K562 (cell line): ENCODE results near the gene COL21A1. TPM values are rescaled to one million over a fixed set of nuclear protein-coding genes. Genes with fewer than 3 reads are reported as not detected.

Experiments used
- ATAC-seq: fragments of 200-7000 bp; cut with Tn5 transposase; 3 replicates; pipeline ENCODE4 v1.9.1; 2020; ENCODE audit warnings: moderate library complexity
- BruUV-seq: library from RNA; stranded (reverse); fragments of 400-500 nt; replicated peaks from 2 replicates; lab custom pipeline; 2021; lab: Mats Ljungman, UMichigan
- CTCF ChIA-PET: fragments of 300-600 bp; formaldehyde crosslinking; extraction: SDS; loops from one replicate; lab custom pipeline; 2021; ENCODE audit warnings: low intra/inter-chr PET ratio; lab: Yijun Ruan, JAX
- POLR2A ChIA-PET: fragments of 300-600, 350-650 bp; sonication (Branson Sonifier 250); formaldehyde crosslinking; extraction: SDS; loops from one replicate; lab custom pipeline; 2021; ENCODE audit warnings: antibody characterized with exemption, inconsistent platforms; lab: Yijun Ruan, JAX
- DNase-seq, 4 experiments: peaks; one replicate each; pipeline versions ENCODE4 v3.0.0 to v3.0.0-alpha.2; 2011 to 2018; ENCODE audit warnings: low spot score in 3 of 4, mixed read lengths in 3 of 4; ENCODE audit errors: extremely low read depth in 1 of 4
- FAIRE-seq: peaks from 2 replicates; lab custom pipeline; 2011; peaks lifted over from hg19 to GRCh38; lab: Jason Lieb, UNC
- H2AFZ ChIP-seq: 2 replicates; pipeline ENCODE4 v1.6.0; 2011; ENCODE audit warnings: low read depth, low read length, control low read depth, inconsistent platforms
- H3K27ac ChIP-seq: fragments of 200-600 bp; 3 replicates; pipeline ENCODE4 v1.8.0; 2011; ENCODE audit warnings: low read depth, mild to moderate bottlenecking, control low read depth, inconsistent platforms, low read length, moderate library complexity, mixed read lengths; ENCODE audit errors: extremely low read depth
- H3K27me3 ChIP-seq, 2 experiments: fragments of 300-600 bp in 1 of 2; 2 replicates in 1 of 2; 3 replicates in 1 of 2; pipeline versions ENCODE4 v1.6.0 to v1.8.0; 2011; ENCODE audit warnings: inconsistent platforms in 2 of 2, low read length in 2 of 2, mild to moderate bottlenecking in 1 of 2, mixed read lengths in 1 of 2, moderate library complexity in 1 of 2; ENCODE audit not compliant: control insufficient read depth in 2 of 2, insufficient read depth in 2 of 2
- H3K36me3 ChIP-seq: fragments of 300-600 bp; 3 replicates; pipeline ENCODE4 v1.8.0; 2011; ENCODE audit warnings: mild to moderate bottlenecking, low read length, inconsistent platforms; ENCODE audit not compliant: control insufficient read depth, insufficient read depth
- H3K4me1 ChIP-seq, 2 experiments: fragments of 200-600 bp in 1 of 2; replicated peaks in 1 of 2; 2 replicates in 1 of 2; 3 replicates in 1 of 2; pipeline versions ENCODE4 v1.5.1 to v1.8.0; 2011; ENCODE audit warnings: inconsistent platforms in 2 of 2, low read length in 2 of 2, mild to moderate bottlenecking in 1 of 2, mixed read lengths in 1 of 2, moderate library complexity in 1 of 2; ENCODE audit not compliant: control insufficient read depth in 2 of 2, insufficient read depth in 2 of 2
- H3K4me2 ChIP-seq: 2 replicates; pipeline ENCODE4 v1.6.1; 2011; ENCODE audit warnings: low read length, control low read depth, inconsistent platforms, mixed read lengths; ENCODE audit not compliant: insufficient read depth
- H3K4me3 ChIP-seq: fragments of 200-600 bp; sonication (generic), shearing (Covaris generic); 2 replicates; pipeline ENCODE4 v1.5.1; 2016; ENCODE audit warnings: control low read depth, inconsistent platforms
- H3K79me2 ChIP-seq: fragments of 200-600 bp; 3 replicates; pipeline ENCODE4 v1.8.0; 2011; ENCODE audit warnings: low read length, inconsistent platforms; ENCODE audit not compliant: control insufficient read depth, insufficient read depth
- H3K9ac ChIP-seq, 2 experiments: 2 replicates each; pipeline versions ENCODE4 v1.6.0 to v1.6.1; 2011; ENCODE audit warnings: low read depth in 2 of 2, low read length in 2 of 2, control low read depth in 1 of 2, inconsistent platforms in 1 of 2, mild to moderate bottlenecking in 1 of 2, mixed read lengths in 1 of 2; ENCODE audit not compliant: insufficient read depth in 1 of 2
- H3K9me1 ChIP-seq: one replicate; pipeline ENCODE4 v1.6.0; 2011; ENCODE audit warnings: inconsistent platforms, mild to moderate bottlenecking, low read length, moderate library complexity; ENCODE audit not compliant: control insufficient read depth, insufficient read depth
- H3K9me3 ChIP-seq: replicated peaks from 2 replicates; pipeline ENCODE4 v1.5.1; 2011; ENCODE audit warnings: low read depth, low read length, inconsistent platforms; ENCODE audit not compliant: control insufficient read depth, insufficient read depth
- H4K20me1 ChIP-seq: replicated peaks from 2 replicates; pipeline ENCODE4 v1.6.1; 2011; ENCODE audit warnings: low read length, inconsistent platforms, mixed read lengths; ENCODE audit not compliant: control insufficient read depth, insufficient read depth
- CXXC5 ChIP-seq: fragments of 250-450 bp; sonication (Bioruptor Pico); IDR thresholded peaks from 2 replicates; pipeline ENCODE4 v1.8.0; 2022; ENCODE audit warnings: inconsistent platforms, mild to moderate bottlenecking, moderate library complexity
- HNRNPL ChIP-seq: fragments of 200-400 bp; formaldehyde crosslinking; IDR thresholded peaks from 2 replicates; pipeline ENCODE4 v1.6.1; 2017; ENCODE audit warnings: low read depth, mild to moderate bottlenecking, low read length
- IRF1 ChIP-seq: sonication (generic); formaldehyde crosslinking; IDR thresholded peaks from 2 replicates; pipeline ENCODE4 v1.8.0; 2022; ENCODE audit warnings: missing genetic modification reagents, mild to moderate bottlenecking, borderline replicate concordance
- MAFG ChIP-seq: fragments of 450-650 bp; conservative IDR thresholded peaks from 2 replicates; pipeline ENCODE4 v1.6.1; 2016; ENCODE audit warnings: missing genetic modification characterization, missing compliant biosample characterization
- PREB ChIP-seq: sonication (generic); formaldehyde crosslinking; IDR thresholded peaks from 2 replicates; pipeline ENCODE4 v1.8.1; 2023; ENCODE audit warnings: mild to moderate bottlenecking, missing genetic modification reagents
- SMAD3 ChIP-seq: fragments of 450-650 bp; formaldehyde crosslinking; conservative IDR thresholded peaks from 2 replicates; pipeline ENCODE4 v1.4.0; 2020; ENCODE audit warnings: mild to moderate bottlenecking
- TAF1 ChIP-seq: IDR thresholded peaks from 2 replicates; pipeline ENCODE4 v1.6.1; 2011; ENCODE audit warnings: mild to moderate bottlenecking, low read length, moderate library complexity; ENCODE audit not compliant: insufficient read depth, control insufficient read depth, severe bottlenecking; ENCODE audit errors: extremely low read depth
- ZKSCAN3 ChIP-seq: fragments of 250-450 bp; sonication (Bioruptor Pico); IDR thresholded peaks from 2 replicates; pipeline ENCODE4 v1.4.0; 2020
- ZNF449 ChIP-seq: fragments of 250-450 bp; sonication (Bioruptor Pico); IDR thresholded peaks from 2 replicates; pipeline ENCODE4 v1.8.0; 2022; ENCODE audit warnings: moderate library complexity, mild to moderate bottlenecking, inconsistent platforms
- WGBS: fragments of 100-300 bp; shearing (Covaris generic); methylation state at CpG from one replicate; pipeline ENCODE4 v1.1.6; 2016; ENCODE audit warnings: low coverage, mixed read lengths; ENCODE audit not compliant: insufficient coverage; ENCODE audit errors: missing lambda C conversion rate; 5-methylcytosine and 5-hydroxymethylcytosine counted together
- in situ Hi-C: fragments of 300-500 bp; cut with MboI; formaldehyde crosslinking; loops from 4 replicates; pipeline ENCODE4 v1.15.0; 2018; ENCODE audit warnings: inconsistent platforms, mixed read lengths
- intact Hi-C: fragments of 100-400 bp; cut with micrococcal nuclease; formaldehyde crosslinking; loops from 2 replicates; pipeline ENCODE4 v1.14.2; 2022
- polyA plus RNA-seq, 8 experiments: library from polyadenylated mRNA; depleted of rRNA in 4 of 8; stranded (reverse) in 5 of 8; unstranded in 3 of 8; fragments of >200 nt; fragmentation: Nextera tagmentation in 2 of 8; fragmentation: Illumina TruSeq in 1 of 8; extraction: Ambion mirVana in 2 of 8; extraction: Trizol in 1 of 8; gene quantifications; 2 replicates each; pipeline versions ENCODE4 v1.2.1 to v1.2.3, GENCODE V29; 2011 to 2014; ENCODE audit warnings: inconsistent platforms in 1 of 8, missing spikeins in 1 of 8
- total RNA-seq, 7 experiments: library from RNA; depleted of rRNA in 6 of 7; stranded (reverse); fragments of >200 nt in 6 of 7; fragmentation: Illumina TruSeq in 2 of 7; extraction: Trizol in 2 of 7; gene quantifications; 2 replicates each; pipeline versions ENCODE4 v1.2.1 to v1.2.3, GENCODE V29; 2011 to 2021; ENCODE audit warnings: low replicate concordance in 1 of 7

The COL21A1 gene
- total and polyA plus RNA-seq, 9 of the 15 experiments (the other 6 are each of a cell fraction or from before 2014, with no cell fraction given) = 0.03 to 0.76 (median 0.25) TPM

GRCh38 chr6:56055081-56055704 lies 192.2 kb downstream of the COL21A1 start:
- intact Hi-C loops (no loop called here), in situ Hi-C loops (no loop called here)
- no peaks in the 10 kb centered on the region for H3K9me1 ChIP-seq
- ChIA-PET CTCF (no interaction called here), POLR2A (no interaction called here)
- no peaks in the 10 kb centered on the region for H3K79me2 ChIP-seq
- no peaks in the 10 kb centered on the region for H4K20me1 ChIP-seq
- FAIRE-seq (no peak), DNase-seq (no peak), ATAC-seq (no peak)
- no peak overlapping the region for H3K27ac ChIP-seq
- H3K36me3 ChIP-seq = no peaks in the 10 kb centered on the region
- no peak for TF ChIP-seq IRF1 (CRISPR knock-in tag)
- TF ChIP-seq ZNF449 = no peak
- TF ChIP-seq PREB (CRISPR knock-in tag) = no peak
- no peak for TF ChIP-seq TAF1
- no peak for TF ChIP-seq CXXC5
- no peak for TF ChIP-seq MAFG (tag)
- no peak for TF ChIP-seq ZKSCAN3 (CRISPR knock-in tag)
- no peak for TF ChIP-seq SMAD3 (CRISPR knock-in tag)
- no peak for TF ChIP-seq HNRNPL
- no peak overlapping the region for H2AFZ ChIP-seq
- H3K4me2 ChIP-seq = no peak overlapping the region
- 0 out of 2 replicates have a peak, but pooled peaks cover 1% of the 10 kb centered on the region for H3K9me3 ChIP-seq
- no TSS peak for BruUV-seq
- no peak overlapping the region for H3K9ac ChIP-seq
- no peaks in the 10 kb centered on the region for H3K27me3 ChIP-seq
- WGBS = 2% methylated on average over 7 of the region's 7 CpGs
- H3K4me3 ChIP-seq = no peak overlapping the region
- no peaks in the 10 kb centered on the region for H3K4me1 ChIP-seq
